Glomerular visceral epithelial cell (primary cell): Measurements from ENCODE around the gene RNU11.
"Not testable (repeated sequence)": the region's sequence is repeated elsewhere in the genome, so short reads cannot be mapped to it uniquely, and the experiment has no call there.

Experiments
- DNase-seq: peaks from one replicate; pipeline ENCODE4 v3.0.0-alpha.2; 2016; ENCODE audit errors: extremely low spot score

RNU11 gene

GRCh38 chr1:28663871-28664470, 15.6 kb downstream of the RNU11 start:
- DNase-seq: no peak

GRCh38 chr1:28666806-28667205, 18.4 kb downstream of the RNU11 start:
- DNase-seq: no peak

GRCh38 chr1:28668191-28668955, 20.0 kb downstream of the RNU11 start, which contains the start of gene GMEB1:
GMEB1 (plus strand) TSS chr1:28668784; CDS start chr1:28683613, 14,829 bp downstream.
- peak; percentile 92 for DNase-seq

GRCh38 chr1:28668956-28669723, 20.7 kb downstream of the RNU11 start:
- peak; percentile 38 for DNase-seq

- no peak for DNase-seq
These were observed 22.9 kb downstream of the RNU11 start for GRCh38 chr1:28671254-28671780.

GRCh38 chr1:28672971-28673370, 24.6 kb downstream of the RNU11 start:
- not testable (repeated sequence) for DNase-seq

- DNase-seq: no peak
These were observed 27.5 kb downstream of the RNU11 start for GRCh38 chr1:28675924-28676257.

GRCh38 chr1:28680151-28680550, 31.8 kb downstream of the RNU11 start:
- DNase-seq: no peak

- peak; percentile 12 for DNase-seq
These were observed 34.4 kb downstream of the RNU11 start for GRCh38 chr1:28682840-28683239.

- no peak for DNase-seq
These were observed 36.5 kb downstream of the RNU11 start for GRCh38 chr1:28684937-28685336.

GRCh38 chr1:28691627-28692026, 43.2 kb downstream of the RNU11 start:
- DNase-seq: not testable (repeated sequence)
